Ascending aorta (tissue), 2 donors: ENCODE data around the gene ZNF593. TPM values are rescaled to one million over a fixed set of nuclear protein-coding genes. Genes with fewer than 3 reads are reported as not detected.

Experiments used
- DNase-seq, 2 donors: peaks; one replicate each; pipeline ENCODE4 v3.0.0-alpha.2; 2019; ENCODE audit warnings: low spot score in 2 of 2
- H3K27ac ChIP-seq, 2 donors: fragments of 200-600 bp; sonication (generic); one replicate each; pipeline ENCODE4 v1.5.1; 2016 to 2017; ENCODE audit warnings: mild to moderate bottlenecking in 1 of 2
- H3K27me3 ChIP-seq: fragments of 200-600 bp; sonication (generic); one replicate; pipeline ENCODE4 v1.5.1; 2017
- H3K36me3 ChIP-seq, 2 donors: fragments of 200-600 bp; sonication (generic); one replicate each; pipeline ENCODE4 v1.5.1; 2016
- H3K4me1 ChIP-seq, 2 donors: fragments of 200-600 bp; sonication (generic); one replicate each; pipeline ENCODE4 v1.5.1; 2016 to 2017; ENCODE audit warnings: mild to moderate bottlenecking in 1 of 2
- H3K4me3 ChIP-seq, 2 donors: fragments of 200-600 bp; sonication (generic); one replicate each; pipeline ENCODE4 v1.5.1; 2016 to 2017; ENCODE audit warnings: mild to moderate bottlenecking in 1 of 2
- H3K9me3 ChIP-seq, 2 donors: fragments of 200-600 bp; sonication (generic); one replicate each; pipeline ENCODE4 v1.5.1; 2016
- CTCF ChIP-seq, 3 experiments: fragments of 200-600 bp in 2 of 3; fragments of 450-650 bp in 1 of 3; sonication (generic) in 2 of 3; IDR thresholded peaks; one replicate each; pipeline ENCODE4 v1.5.1; 2016 to 2019; ENCODE audit warnings: antibody characterized with exemption in 3 of 3, mild to moderate bottlenecking in 1 of 3, moderate library complexity in 1 of 3
- intact Hi-C: fragments of 100-400 bp; cut with DNase I; formaldehyde crosslinking; loops from one replicate; pipeline ENCODE4 v1.15.1; 2023
- total RNA-seq: library from RNA; depleted of rRNA; stranded (reverse); fragments of >200 nt; gene quantifications from one replicate; pipeline ENCODE4 v1.1.0, GENCODE V29; 2016

ZNF593 gene
- total RNA-seq, 1 donor from 2014 or later, result 90.0 TPM

- Histone ChIP-seq H3K4me3 (no peak overlapping the region), H3K27ac (no peak overlapping the region), H3K4me1 (no peaks in the 10 kb centered on the region), H3K9me3 (no peaks in the 10 kb centered on the region), H3K36me3 (peaks cover 0 to 2% of the 10 kb centered on the region in 2 donors), H3K27me3 (no peaks in the 10 kb centered on the region)
- no peak for TF ChIP-seq CTCF (IDR thresholded peaks at IDR 0.05)
- no peak for DNase-seq
- intact Hi-C loops, result no loop called here
Measured at GRCh38 chr1:26187882-26188281, 18.2 kb downstream of the ZNF593 start.

- Histone ChIP-seq H3K9me3 (no peaks in the 10 kb centered on the region), H3K4me3 (no peak overlapping the region), H3K36me3 (peaks cover 0 to 2% of the 10 kb centered on the region in 2 donors), H3K4me1 (no peaks in the 10 kb centered on the region), H3K27me3 (no peaks in the 10 kb centered on the region), H3K27ac (no peak overlapping the region)
- TF ChIP-seq CTCF (IDR thresholded peaks at IDR 0.05), result no peak
- intact Hi-C loops, result no loop called here
- DNase-seq, result no peak
Measured at GRCh38 chr1:26188477-26188876, 18.8 kb downstream of the ZNF593 start.

- Histone ChIP-seq H3K27ac (no peak overlapping the region), H3K27me3 (no peaks in the 10 kb centered on the region), H3K9me3 (no peaks in the 10 kb centered on the region), H3K36me3 (peaks cover 0 to 2% of the 10 kb centered on the region in 2 donors), H3K4me1 (no peaks in the 10 kb centered on the region), H3K4me3 (no peak overlapping the region)
- intact Hi-C loops, result no loop called here
- no peak for TF ChIP-seq CTCF (IDR thresholded peaks at IDR 0.05)
- DNase-seq, result no peak
Measured at GRCh38 chr1:26189331-26189730, 19.6 kb downstream of the ZNF593 start.

- Histone ChIP-seq H3K4me3 (no peak overlapping the region), H3K27ac (no peak overlapping the region), H3K27me3 (no peaks in the 10 kb centered on the region), H3K9me3 (no peaks in the 10 kb centered on the region), H3K4me1 (no peaks in the 10 kb centered on the region), H3K36me3 (peaks cover 0 to 2% of the 10 kb centered on the region in 2 donors)
- no peak for TF ChIP-seq CTCF (IDR thresholded peaks at IDR 0.05)
- no peak for DNase-seq
- intact Hi-C loops, result no loop called here
Measured at GRCh38 chr1:26189751-26190275, 20.1 kb downstream of the ZNF593 start.

- Histone ChIP-seq H3K27me3 (no peaks in the 10 kb centered on the region), H3K4me1 (no peaks in the 10 kb centered on the region), H3K27ac (no peak within 1 kb of the TSS), H3K9me3 (no peaks in the 10 kb centered on the region), H3K4me3 (no peak within 1 kb of the TSS), H3K36me3 (peaks cover 0 to 2% of the 10 kb centered on the region in 2 donors)
- no peak for TF ChIP-seq CTCF (IDR thresholded peaks at IDR 0.05)
- intact Hi-C loops, result no loop called here
- DNase-seq, result no peak
Measured at GRCh38 chr1:26190373-26190987, 20.8 kb downstream of the ZNF593 start, which contains the start of gene CATSPER4. Gene CATSPER4 (plus strand): TSS chr1:26190602. CDS start chr1:26190628, 26 bp downstream.
